ENCODE results near the gene AHCY. TPM values are rescaled to one million over a fixed set of nuclear protein-coding genes. Genes with fewer than 3 reads are reported as not detected.

AHCY gene
- total RNA-seq, 1 experiment from 2014 or later: 350 TPM

- Histone ChIP-seq H3K9me2 (ENCODE audit: insufficient read depth) (no peaks in the 10 kb centered on the region), H3K36me3 (ENCODE audit: control insufficient read depth in 1 of 2, insufficient read depth in 2 of 2, low read length in 2 of 2) (peaks cover 51 to 71% of the 10 kb centered on the region in 2 experiments), H3K4me1 (ENCODE audit: control insufficient read depth in 1 of 2, insufficient read depth in 2 of 2, low read length in 2 of 2) (0 out of 4 replicates have a peak, but pooled peaks cover 0 to 6% of the 10 kb centered on the region in 2 experiments), H3K4me2 (ENCODE audit: low read length) (no peak overlapping the region), H3K9me3 (ENCODE audit: control insufficient read depth in 1 of 2, insufficient read depth in 1 of 2, low read depth in 1 of 2, low read length in 2 of 2) (no peaks in the 10 kb centered on the region), H2AFZ (ENCODE audit: low read depth, low read length, poor library complexity, severe bottlenecking) (no peak overlapping the region), H4K20me1 (ENCODE audit: insufficient read depth) (peaks cover 12% of the 10 kb centered on the region; the same call in 1 of the 2 replicates), H3K27me3 (ENCODE audit: insufficient read depth, low read length) (no peaks in the 10 kb centered on the region), H3K4me3 (replicated peaks in 1 of 2; ENCODE audit: low read depth in 1 of 2, low read length in 2 of 2) (no peak overlapping the region), H3K9ac (ENCODE audit: low read length) (no peak overlapping the region), H3K79me2 (ENCODE audit: insufficient read depth, low read length) (peaks cover 77% of the 10 kb centered on the region), H3K27ac (ENCODE audit: low read depth, low read length) (no peak overlapping the region)
- no peak for DNase-seq (ENCODE audit: low read depth, low spot score)
- RAD21 ChIA-PET (ENCODE audit: low non-redundant PET in 1 of 2, low total read pairs in 2 of 2, uncharacterized antibody in 2 of 2, unreplicated experiment in 2 of 2): no interaction called here
- TF ChIP-seq CTCF (IDR thresholded peaks at IDR 0.05 in 2 of 3, conservative IDR thresholded peaks at IDR 0.05 in 1 of 3; ENCODE audit: borderline replicate concordance in 1 of 3, insufficient read depth in 1 of 3, low read depth in 2 of 3, low read length in 2 of 3) (no peak), SRF (IDR thresholded peaks at IDR 0.05; ENCODE audit: low read depth) (no peak), ATF3 (IDR thresholded peaks at IDR 0.05) (no peak), FOSL1 (IDR thresholded peaks at IDR 0.05; ENCODE audit: low read depth) (no peak), ZFX (IDR thresholded peaks at IDR 0.05) (no peak), CBX3 (IDR thresholded peaks at IDR 0.05; ENCODE audit: low read depth) (no peak), TCF7L2 (IDR thresholded peaks at IDR 0.05; ENCODE audit: borderline replicate concordance, extremely low read depth, insufficient read depth, insufficient read length) (no peak), CEBPB (IDR thresholded peaks at IDR 0.05; ENCODE audit: low read depth) (no peak)
- intact Hi-C loops (cut with micrococcal nuclease): no loop called here
- CTCF ChIA-PET: no interaction called here
- no TSS peak for BruUV-seq (replicated peaks)
- POLR2A ChIA-PET: interaction anchor here (0.5 kb wide), 1 partner anchor 227 kb away, joined by 4 read pairs; no protein-coding TSS in a partner anchor
- no peak for ATAC-seq
These were observed 8.6 kb downstream of the AHCY start for GRCh38 chr20:34294563-34294962.

GRCh38 chr20:34293589-34293988 is 9.6 kb downstream of the AHCY start:
- Histone ChIP-seq H3K9me3 (ENCODE audit: control insufficient read depth in 1 of 2, insufficient read depth in 1 of 2, low read depth in 1 of 2, low read length in 2 of 2) (no peaks in the 10 kb centered on the region), H3K36me3 (ENCODE audit: control insufficient read depth in 1 of 2, insufficient read depth in 2 of 2, low read length in 2 of 2) (peaks cover 53 to 70% of the 10 kb centered on the region in 2 experiments), H4K20me1 (ENCODE audit: insufficient read depth) (peaks cover 14% of the 10 kb centered on the region; the same call in 1 of the 2 replicates), H3K9me2 (ENCODE audit: insufficient read depth) (no peaks in the 10 kb centered on the region), H2AFZ (ENCODE audit: low read depth, low read length, poor library complexity, severe bottlenecking) (no peak overlapping the region), H3K4me2 (ENCODE audit: low read length) (no peak overlapping the region), H3K4me3 (replicated peaks in 1 of 2; ENCODE audit: low read depth in 1 of 2, low read length in 2 of 2) (no peak overlapping the region), H3K27me3 (ENCODE audit: insufficient read depth, low read length) (no peaks in the 10 kb centered on the region), H3K79me2 (ENCODE audit: insufficient read depth, low read length) (peaks cover 67% of the 10 kb centered on the region), H3K4me1 (ENCODE audit: control insufficient read depth in 1 of 2, insufficient read depth in 2 of 2, low read length in 2 of 2) (no peaks in the 10 kb centered on the region), H3K27ac (ENCODE audit: low read depth, low read length) (no peak overlapping the region), H3K9ac (ENCODE audit: low read length) (no peak overlapping the region)
- POLR2A ChIA-PET: no interaction called here
- BruUV-seq (replicated peaks): no TSS peak
- intact Hi-C loops (cut with micrococcal nuclease): no loop called here
- RAD21 ChIA-PET (ENCODE audit: low non-redundant PET in 1 of 2, low total read pairs in 2 of 2, uncharacterized antibody in 2 of 2, unreplicated experiment in 2 of 2): no interaction called here
- DNase-seq (ENCODE audit: low read depth, low spot score): no peak
- no peak for ATAC-seq
- CTCF ChIA-PET: no interaction called here
- TF ChIP-seq POLR2A (IDR thresholded peaks at IDR 0.05; ENCODE audit: borderline replicate concordance, extremely low read depth, insufficient read depth, insufficient read length) (no peak), CBX3 (IDR thresholded peaks at IDR 0.05; ENCODE audit: low read depth) (no peak), SP1 (IDR thresholded peaks at IDR 0.05; ENCODE audit: low read depth) (no peak), YY1 (IDR thresholded peaks at IDR 0.05; ENCODE audit: extremely low read depth, insufficient replicate concordance, low read depth, low read length) (no peak), ZFX (IDR thresholded peaks at IDR 0.05) (no peak), ZBTB33 (IDR thresholded peaks at IDR 0.05; ENCODE audit: extremely low read depth, insufficient replicate concordance, low read length) (no peak), TCF7L2 (IDR thresholded peaks at IDR 0.05; ENCODE audit: borderline replicate concordance, extremely low read depth, insufficient read depth, insufficient read length) (no peak), POLR2AphosphoS5 (IDR thresholded peaks at IDR 0.05; ENCODE audit: low read depth, low read length) (no peak), RAD21 (IDR thresholded peaks at IDR 0.05; ENCODE audit: low read depth) (no peak), ATF3 (IDR thresholded peaks at IDR 0.05) (no peak), SRF (IDR thresholded peaks at IDR 0.05; ENCODE audit: low read depth) (no peak), SIN3A (IDR thresholded peaks at IDR 0.05; ENCODE audit: low read depth) (no peak)

Data from HCT116 (cell line).